ENCODE data around the gene TXNDC17. TPM values are rescaled to one million over a fixed set of nuclear protein-coding genes. Genes with fewer than 3 reads are reported as not detected.

Gene TXNDC17
- total and polyA plus RNA-seq, 2 of the 4 experiments (the other 2 are of a cell fraction) = 45.0 to 494 TPM

- dilution Hi-C loops (cut with HindIII; ENCODE audit: low sequenced_read_pairs, unreplicated experiment) (no loop called here), intact Hi-C loops (cut with micrococcal nuclease) (no loop called here), in situ Hi-C loops (cut with MboI; ENCODE audit: low sequenced_read_pairs) (no loop called here)
- no peak overlapping the region for H3K56ac ChIP-seq (ENCODE audit: extremely low read depth, insufficient read depth, low read length)
- H3K9ac ChIP-seq (ENCODE audit: low read depth, low read length) = no peak overlapping the region
- no peak overlapping the region for H3K4ac ChIP-seq (ENCODE audit: low read depth, low read length)
- no peak overlapping the region for H3K14ac ChIP-seq (replicated peaks; ENCODE audit: low read depth, low read length)
- H3K27me3 ChIP-seq (ENCODE audit: control insufficient read depth, insufficient read depth, low read length) = no peaks in the 10 kb centered on the region
- no peaks in the 10 kb centered on the region for H3K9me3 ChIP-seq (ENCODE audit: control insufficient read depth, insufficient read depth, low read length)
- POLR2A ChIA-PET (ENCODE audit: unreplicated experiment) = no interaction called here
- peaks cover 18 to 23% of the 10 kb centered on the region in 2 experiments; a peak in 3 of 4 replicates for H3K79me1 ChIP-seq (ENCODE audit: low read depth in 1 of 2, low read length in 2 of 2)
- BruUV-seq (replicated peaks) = no TSS peak
- no peak overlapping the region for H2AK9ac ChIP-seq (replicated peaks; ENCODE audit: low read depth, low read length, poor library complexity)
- H2AFZ ChIP-seq (replicated peaks; ENCODE audit: low read length, poor library complexity) = no peak overlapping the region
- H4K20me1 ChIP-seq (ENCODE audit: insufficient read depth, low read length) = peaks cover 3% of the 10 kb centered on the region; the same call in 1 of the 2 replicates
- H3K18ac ChIP-seq (ENCODE audit: low read depth, low read length) = no peak overlapping the region
- no peak overlapping the region for H4K91ac ChIP-seq (ENCODE audit: insufficient read depth, low read depth, low read length)
- H2BK20ac ChIP-seq (ENCODE audit: low read depth, low read length) = no peak overlapping the region
- no peak overlapping the region for H3K4me2 ChIP-seq (ENCODE audit: low read depth, low read length)
- CTCF ChIA-PET = interaction anchor here (0.7 kb wide), 2 partner anchors 11 kb away, joined by 3 read pairs; no protein-coding TSS in a partner anchor
- no peak overlapping the region for H3K23ac ChIP-seq (ENCODE audit: low read depth, low read length)
- H3K27ac ChIP-seq (ENCODE audit: insufficient read depth, low read length) = no peak overlapping the region
- H3K4me1 ChIP-seq (ENCODE audit: control insufficient read depth, insufficient read depth, low read length) = no peaks in the 10 kb centered on the region; the same call in 1 of the 2 replicates
- no CpG with 5 or more reads among the region's 4 CpGs for WGBS, 2 experiments (ENCODE audit: extremely low coverage in 2 of 2, insufficient read length in 1 of 2)
- H3K4me3 ChIP-seq (ENCODE audit: insufficient read depth, low read depth, low read length) = no peak overlapping the region
- no peaks in the 10 kb centered on the region; the same call in 1 of the 2 replicates for H3K9me1 ChIP-seq (ENCODE audit: insufficient read depth, low read length)
- no peak for ATAC-seq (ENCODE audit: low read depth)
- no peak overlapping the region for H2BK15ac ChIP-seq (ENCODE audit: low read depth, low read length)
- H4K5ac ChIP-seq (ENCODE audit: low read depth, low read length) = no peak overlapping the region
- H2AK5ac ChIP-seq (ENCODE audit: low read depth, low read length) = no peak overlapping the region
- no peak overlapping the region for H4K8ac ChIP-seq (ENCODE audit: low read depth in 2 of 2, low read length in 2 of 2)
- no peak for DNase-seq
- H2BK5ac ChIP-seq (ENCODE audit: low read depth, low read length, poor library complexity, severe bottlenecking) = no peak overlapping the region
- TF ChIP-seq CTCF (conservative IDR thresholded peaks at IDR 0.05; ENCODE audit: low read depth, low read length) (no peak), RCOR1 (IDR thresholded peaks at IDR 0.05; ENCODE audit: insufficient replicate concordance, low read length) (no peak), NFE2L2 (IDR thresholded peaks at IDR 0.05; ENCODE audit: low read depth, low read length) (no peak)
- peaks cover 42% of the 10 kb centered on the region for H3K36me3 ChIP-seq (ENCODE audit: control insufficient read depth, insufficient read depth, low read length)
- H2BK120ac ChIP-seq (ENCODE audit: low read depth, low read length) = no peak overlapping the region
Measured at GRCh38 chr17:6611231-6611630, 29.6 kb upstream of the TXNDC17 start.

Measured in IMR-90 (cell line).